ENCODE results near the gene MAEL.

MAEL gene

DNA sequence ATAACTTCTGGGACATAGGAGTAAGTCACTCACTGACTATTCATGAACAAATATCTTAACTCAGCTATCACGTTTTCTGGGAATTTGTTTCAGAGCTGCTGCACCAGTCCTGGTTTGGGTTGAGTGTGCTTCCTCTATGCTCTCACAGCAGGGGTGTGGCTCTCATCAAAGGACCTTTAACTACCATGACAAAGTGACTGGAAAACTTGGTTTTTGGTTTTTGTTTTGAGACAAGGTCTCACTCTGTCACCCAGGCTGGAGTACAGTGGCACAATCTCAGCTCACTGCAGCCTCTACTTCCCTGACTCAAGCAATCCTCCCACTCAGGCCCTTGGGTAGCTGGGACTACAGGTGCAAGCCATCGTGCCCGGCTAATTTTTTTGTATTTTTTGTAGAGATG lies 17.8 kb upstream of the MAEL start:
- TF ChIP-seq TCF12 (IDR thresholded peaks at IDR 0.05; ENCODE audit: low read depth) = no peak
- TF ChIP-seq RAD21 (IDR thresholded peaks at IDR 0.05; ENCODE audit: low read depth) = no peak
- no peak for TF ChIP-seq FOXM1 (IDR thresholded peaks at IDR 0.05; ENCODE audit: borderline replicate concordance, low read depth)
- no peak for TF ChIP-seq CEBPB (IDR thresholded peaks at IDR 0.05)
- no peak for TF ChIP-seq ZBTB7A (IDR thresholded peaks at IDR 0.05; ENCODE audit: low read depth)
- TF ChIP-seq TAF1 (IDR thresholded peaks at IDR 0.05; ENCODE audit: low read depth) = no peak
- no peak for TF ChIP-seq EP300 (IDR thresholded peaks at IDR 0.05; ENCODE audit: borderline replicate concordance)
- no peak for TF ChIP-seq NFIC (IDR thresholded peaks at IDR 0.05)
- TF ChIP-seq EGR1 (IDR thresholded peaks at IDR 0.05) = no peak
- TF ChIP-seq YY1 (IDR thresholded peaks at IDR 0.05; ENCODE audit: low read depth) = no peak
- no peak for TF ChIP-seq TEAD4 (IDR thresholded peaks at IDR 0.05)
- TF ChIP-seq, protein P1, sequence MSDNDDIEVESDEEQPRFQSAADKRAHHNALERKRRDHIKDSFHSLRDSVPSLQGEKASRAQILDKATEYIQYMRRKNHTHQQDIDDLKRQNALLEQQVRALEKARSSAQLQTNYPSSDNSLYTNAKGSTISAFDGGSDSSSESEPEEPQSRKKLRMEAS (IDR thresholded peaks at IDR 0.05) = no peak
- TF ChIP-seq, protein P2, sequence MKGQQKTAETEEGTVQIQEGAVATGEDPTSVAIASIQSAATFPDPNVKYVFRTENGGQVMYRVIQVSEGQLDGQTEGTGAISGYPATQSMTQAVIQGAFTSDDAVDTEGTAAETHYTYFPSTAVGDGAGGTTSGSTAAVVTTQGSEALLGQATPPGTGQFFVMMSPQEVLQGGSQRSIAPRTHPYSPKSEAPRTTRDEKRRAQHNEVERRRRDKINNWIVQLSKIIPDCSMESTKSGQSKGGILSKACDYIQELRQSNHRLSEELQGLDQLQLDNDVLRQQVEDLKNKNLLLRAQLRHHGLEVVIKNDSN (IDR thresholded peaks at IDR 0.05) = no peak
- TF ChIP-seq, protein P3, sequence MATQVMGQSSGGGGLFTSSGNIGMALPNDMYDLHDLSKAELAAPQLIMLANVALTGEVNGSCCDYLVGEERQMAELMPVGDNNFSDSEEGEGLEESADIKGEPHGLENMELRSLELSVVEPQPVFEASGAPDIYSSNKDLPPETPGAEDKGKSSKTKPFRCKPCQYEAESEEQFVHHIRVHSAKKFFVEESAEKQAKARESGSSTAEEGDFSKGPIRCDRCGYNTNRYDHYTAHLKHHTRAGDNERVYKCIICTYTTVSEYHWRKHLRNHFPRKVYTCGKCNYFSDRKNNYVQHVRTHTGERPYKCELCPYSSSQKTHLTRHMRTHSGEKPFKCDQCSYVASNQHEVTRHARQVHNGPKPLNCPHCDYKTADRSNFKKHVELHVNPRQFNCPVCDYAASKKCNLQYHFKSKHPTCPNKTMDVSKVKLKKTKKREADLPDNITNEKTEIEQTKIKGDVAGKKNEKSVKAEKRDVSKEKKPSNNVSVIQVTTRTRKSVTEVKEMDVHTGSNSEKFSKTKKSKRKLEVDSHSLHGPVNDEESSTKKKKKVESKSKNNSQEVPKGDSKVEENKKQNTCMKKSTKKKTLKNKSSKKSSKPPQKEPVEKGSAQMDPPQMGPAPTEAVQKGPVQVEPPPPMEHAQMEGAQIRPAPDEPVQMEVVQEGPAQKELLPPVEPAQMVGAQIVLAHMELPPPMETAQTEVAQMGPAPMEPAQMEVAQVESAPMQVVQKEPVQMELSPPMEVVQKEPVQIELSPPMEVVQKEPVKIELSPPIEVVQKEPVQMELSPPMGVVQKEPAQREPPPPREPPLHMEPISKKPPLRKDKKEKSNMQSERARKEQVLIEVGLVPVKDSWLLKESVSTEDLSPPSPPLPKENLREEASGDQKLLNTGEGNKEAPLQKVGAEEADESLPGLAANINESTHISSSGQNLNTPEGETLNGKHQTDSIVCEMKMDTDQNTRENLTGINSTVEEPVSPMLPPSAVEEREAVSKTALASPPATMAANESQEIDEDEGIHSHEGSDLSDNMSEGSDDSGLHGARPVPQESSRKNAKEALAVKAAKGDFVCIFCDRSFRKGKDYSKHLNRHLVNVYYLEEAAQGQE (IDR thresholded peaks at IDR 0.05; ENCODE audit: low read depth) = no peak
- TF ChIP-seq CREB1 (IDR thresholded peaks at IDR 0.05; ENCODE audit: low read depth) = no peak

DNA sequence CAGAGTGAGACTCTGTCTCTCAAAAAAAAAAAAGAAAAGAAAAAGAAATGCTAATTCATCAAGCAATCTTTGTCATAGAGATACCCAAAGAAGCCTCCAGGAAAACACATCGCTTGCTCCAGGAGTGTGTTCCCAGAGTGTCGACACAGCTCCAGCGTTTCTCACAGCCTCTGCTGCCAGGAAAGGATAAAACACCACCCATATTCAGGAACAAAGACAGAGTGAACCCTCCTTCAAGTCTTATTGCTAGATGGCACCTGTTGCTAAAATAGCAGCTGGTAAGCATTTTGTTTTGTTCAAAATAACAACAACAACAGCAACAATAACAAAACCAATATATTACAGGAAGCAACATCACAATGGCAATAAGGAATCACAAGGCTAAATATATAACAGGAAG lies 16.9 kb upstream of the MAEL start:
- TF ChIP-seq NFIC (IDR thresholded peaks at IDR 0.05) = no peak
- no peak for TF ChIP-seq FOXM1 (IDR thresholded peaks at IDR 0.05; ENCODE audit: borderline replicate concordance, low read depth)
- TF ChIP-seq, protein P1 (IDR thresholded peaks at IDR 0.05) = no peak
- TF ChIP-seq RAD21 (IDR thresholded peaks at IDR 0.05; ENCODE audit: low read depth) = no peak
- TF ChIP-seq EP300 (IDR thresholded peaks at IDR 0.05; ENCODE audit: borderline replicate concordance) = no peak
- TF ChIP-seq YY1 (IDR thresholded peaks at IDR 0.05; ENCODE audit: low read depth) = no peak
- TF ChIP-seq TCF12 (IDR thresholded peaks at IDR 0.05; ENCODE audit: low read depth) = no peak
- TF ChIP-seq, protein P2 (IDR thresholded peaks at IDR 0.05) = no peak
- no peak for TF ChIP-seq TEAD4 (IDR thresholded peaks at IDR 0.05)
- no peak for TF ChIP-seq ZBTB7A (IDR thresholded peaks at IDR 0.05; ENCODE audit: low read depth)
- TF ChIP-seq, protein P3 (IDR thresholded peaks at IDR 0.05; ENCODE audit: low read depth) = no peak
- no peak for TF ChIP-seq CREB1 (IDR thresholded peaks at IDR 0.05; ENCODE audit: low read depth)

DNA sequence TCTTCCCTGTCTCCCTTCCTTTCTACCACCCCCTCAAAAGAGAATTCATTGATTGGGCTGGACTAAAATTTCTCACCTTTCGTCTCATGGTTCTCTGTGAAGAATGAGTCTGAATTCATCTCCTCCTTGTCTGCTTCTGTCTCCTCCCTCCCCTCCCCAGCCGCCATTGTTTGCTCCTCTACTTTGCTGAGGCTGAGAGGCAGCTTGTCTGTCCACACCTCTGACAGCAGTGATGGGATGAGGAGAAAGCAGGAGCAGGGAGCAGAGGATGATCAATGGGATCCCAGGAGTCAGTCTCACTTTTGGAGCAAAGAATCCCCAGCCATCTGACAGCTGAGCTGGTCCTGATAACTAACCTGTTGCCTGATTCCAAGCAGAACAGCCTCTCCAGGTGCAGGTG lies 16.3 kb upstream of the MAEL start:
- TF ChIP-seq CEBPB (IDR thresholded peaks at IDR 0.05) = no peak
- no peak for TF ChIP-seq TEAD4 (IDR thresholded peaks at IDR 0.05)

DNA sequence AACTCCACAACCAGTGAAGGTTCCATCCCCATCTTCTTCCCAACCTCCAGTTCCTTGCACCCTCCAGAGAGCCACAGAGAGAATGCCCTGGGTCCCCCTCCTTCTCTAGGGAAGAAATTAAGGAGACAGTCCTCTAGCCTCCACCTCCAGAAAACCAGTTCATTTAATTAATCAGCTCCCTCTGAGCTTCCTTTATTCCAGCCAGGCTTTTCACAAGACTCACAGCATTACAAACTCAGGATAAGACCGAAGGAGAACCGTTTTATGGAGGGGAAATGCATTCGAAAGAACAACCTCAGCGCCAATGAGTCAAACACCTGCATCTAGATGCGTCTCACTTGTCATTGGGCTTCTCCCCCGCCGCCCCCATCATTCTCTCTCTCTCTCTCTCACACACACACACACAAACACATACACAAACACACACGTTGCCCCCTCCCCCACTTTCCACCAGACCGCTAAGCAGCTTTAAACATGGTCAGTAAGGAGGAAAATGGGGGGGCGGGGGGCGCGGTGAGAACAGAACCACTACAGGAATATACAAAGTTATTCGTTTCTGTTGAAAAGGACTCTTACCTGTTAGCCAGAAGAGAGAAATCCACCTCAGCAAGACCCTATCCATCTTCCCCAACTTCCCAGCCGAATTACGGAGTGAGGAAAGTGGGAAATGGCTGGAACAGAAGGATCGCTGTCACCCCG lies 14.3 kb upstream of the MAEL start:
- TF ChIP-seq TEAD4 (IDR thresholded peaks at IDR 0.05) (no peak), CEBPB (IDR thresholded peaks at IDR 0.05) (no peak), ZBTB7A (IDR thresholded peaks at IDR 0.05; ENCODE audit: low read depth) (no peak)

DNA sequence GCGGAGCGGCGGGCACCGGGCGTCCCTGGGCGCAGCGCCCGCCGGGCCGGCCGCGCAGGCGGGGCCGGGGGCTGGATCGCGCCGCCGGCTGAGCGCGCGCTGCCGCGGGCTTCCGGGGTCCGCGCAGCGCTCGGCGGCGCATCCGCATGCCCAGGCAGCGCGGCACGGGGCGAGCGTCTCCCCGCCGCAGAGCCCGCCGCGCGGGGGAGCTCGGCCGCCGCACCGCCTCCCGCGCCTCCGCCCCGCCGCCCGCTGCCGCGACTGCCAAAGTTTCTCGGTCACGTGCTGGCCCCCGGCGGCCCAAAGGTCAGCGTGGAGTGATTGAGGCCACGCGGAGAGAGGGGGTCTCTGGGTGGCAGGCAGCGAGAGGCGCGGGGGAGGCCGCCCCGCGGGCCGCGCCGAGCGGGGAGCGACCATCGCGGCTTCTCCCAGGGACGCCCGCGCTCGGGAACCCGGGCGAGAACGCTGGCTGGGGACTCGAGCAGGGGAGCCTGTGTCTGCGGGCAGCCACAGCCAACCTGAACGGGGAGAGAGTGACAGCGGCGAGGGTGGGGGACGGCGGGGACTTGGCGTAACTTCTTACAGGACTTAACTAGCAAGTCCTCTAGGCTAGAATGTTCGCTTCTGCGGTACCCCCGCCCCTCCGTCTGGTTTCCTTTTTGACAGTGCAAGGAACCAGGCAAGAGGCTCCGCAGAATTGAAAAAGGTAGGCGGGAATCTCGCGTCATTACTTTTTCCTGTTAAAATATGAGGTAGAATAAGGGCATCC lies 13.5 kb upstream of the MAEL start, which contains the start of gene ILDR2:
TSS of gene ILDR2 (minus strand) at position 180 of the 769 bp plus-strand sequence. CDS start 272 bp downstream, outside the sequence.
- TF ChIP-seq, protein P1 (IDR thresholded peaks at IDR 0.05) = peak; percentile 34; the same call in 1 of the 2 replicates
- TF ChIP-seq TCF12 (IDR thresholded peaks at IDR 0.05; ENCODE audit: low read depth) (no peak), CEBPB (IDR thresholded peaks at IDR 0.05) (no peak), EP300 (IDR thresholded peaks at IDR 0.05; ENCODE audit: borderline replicate concordance) (no peak), TEAD4 (IDR thresholded peaks at IDR 0.05) (no peak)
- TF ChIP-seq, protein P2 (IDR thresholded peaks at IDR 0.05) = peak; percentile 77
